BE2C (cell line): ENCODE data around the gene VPS26A.

Experiments
- DNase-seq: peaks from one replicate; pipeline ENCODE4 v3.0.0-alpha.2; 2020
- H3K27me3 ChIP-seq: fragments of 250-450 bp; sonication (Bioruptor Pico); 2 replicates; pipeline ENCODE4 v1.5.1; 2020; ENCODE audit warnings: mild to moderate bottlenecking
- H3K36me3 ChIP-seq: fragments of 250-450 bp; sonication (Bioruptor Pico); 2 replicates; pipeline ENCODE4 v1.5.1; 2020; ENCODE audit warnings: mild to moderate bottlenecking
- H3K4me1 ChIP-seq: fragments of 250-450 bp; sonication (Bioruptor Pico); 2 replicates; pipeline ENCODE4 v1.5.1; 2020
- H3K4me3 ChIP-seq: 2 replicates; pipeline ENCODE4 v1.5.1; 2011; ENCODE audit warnings: low read depth, low read length
- H3K9me3 ChIP-seq: fragments of 250-450 bp; sonication (Bioruptor Pico); 2 replicates; pipeline ENCODE4 v1.5.1; 2020
- TF ChIP-seq, protein P1 (sequence below): IDR thresholded peaks from 2 replicates; pipeline ENCODE4 v1.5.1; 2012; ENCODE audit warnings: mild to moderate bottlenecking, low read depth, low read length

The VPS26A gene

DNA sequence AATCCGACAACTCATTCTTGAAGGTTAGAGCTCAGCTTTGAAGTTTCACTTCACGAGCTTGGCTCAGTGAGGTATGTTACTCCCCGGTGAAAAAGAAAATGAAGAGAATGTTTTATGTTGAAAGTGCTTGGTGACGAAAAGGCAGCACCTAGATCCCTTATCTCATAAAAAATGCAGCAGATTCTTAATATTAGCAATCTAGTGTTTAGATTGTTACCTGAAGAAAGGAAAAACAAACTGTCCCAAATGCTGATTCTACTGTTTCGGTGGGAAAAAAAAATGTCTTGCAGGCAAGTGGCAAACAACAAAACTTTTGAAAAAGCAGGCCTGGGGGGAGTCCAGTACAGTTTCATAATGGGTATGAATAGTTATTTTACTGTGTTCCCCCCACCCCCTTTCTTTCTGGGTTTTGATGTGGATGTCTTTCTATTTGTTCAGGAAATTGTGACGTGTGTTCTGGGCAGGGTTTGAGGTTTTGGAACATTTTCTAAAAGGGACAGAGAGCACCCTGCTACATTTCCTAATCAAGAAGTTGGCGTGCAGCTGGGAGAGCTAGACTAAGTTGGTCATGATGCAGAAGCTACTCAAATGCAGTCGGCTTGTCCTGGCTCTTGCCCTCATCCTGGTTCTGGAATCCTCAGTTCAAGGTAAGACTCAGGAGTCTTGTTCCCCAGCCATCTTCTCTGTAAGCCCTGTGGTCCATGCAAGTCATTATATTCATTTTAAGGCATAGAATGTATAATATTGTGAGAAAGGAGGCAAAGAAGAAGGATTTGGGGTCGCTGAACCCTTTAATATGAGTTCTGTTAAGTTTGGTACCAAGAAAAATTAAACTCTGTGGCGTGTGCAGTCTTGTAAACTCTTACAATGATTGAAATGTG lies 36.1 kb upstream of the VPS26A start, which contains the start of gene SRGN:
TSS of gene SRGN (plus strand) at position 514 of the 881 bp plus-strand sequence. CDS start at position 569, 55 bp downstream.
- TF ChIP-seq, protein P1, sequence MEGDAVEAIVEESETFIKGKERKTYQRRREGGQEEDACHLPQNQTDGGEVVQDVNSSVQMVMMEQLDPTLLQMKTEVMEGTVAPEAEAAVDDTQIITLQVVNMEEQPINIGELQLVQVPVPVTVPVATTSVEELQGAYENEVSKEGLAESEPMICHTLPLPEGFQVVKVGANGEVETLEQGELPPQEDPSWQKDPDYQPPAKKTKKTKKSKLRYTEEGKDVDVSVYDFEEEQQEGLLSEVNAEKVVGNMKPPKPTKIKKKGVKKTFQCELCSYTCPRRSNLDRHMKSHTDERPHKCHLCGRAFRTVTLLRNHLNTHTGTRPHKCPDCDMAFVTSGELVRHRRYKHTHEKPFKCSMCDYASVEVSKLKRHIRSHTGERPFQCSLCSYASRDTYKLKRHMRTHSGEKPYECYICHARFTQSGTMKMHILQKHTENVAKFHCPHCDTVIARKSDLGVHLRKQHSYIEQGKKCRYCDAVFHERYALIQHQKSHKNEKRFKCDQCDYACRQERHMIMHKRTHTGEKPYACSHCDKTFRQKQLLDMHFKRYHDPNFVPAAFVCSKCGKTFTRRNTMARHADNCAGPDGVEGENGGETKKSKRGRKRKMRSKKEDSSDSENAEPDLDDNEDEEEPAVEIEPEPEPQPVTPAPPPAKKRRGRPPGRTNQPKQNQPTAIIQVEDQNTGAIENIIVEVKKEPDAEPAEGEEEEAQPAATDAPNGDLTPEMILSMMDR: no peak
- Histone ChIP-seq H3K9me3 (no peaks in the 10 kb centered on the region), H3K36me3 (no peaks in the 10 kb centered on the region), H3K4me3 (no peak within 1 kb of the TSS), H3K4me1 (no peaks in the 10 kb centered on the region), H3K27me3 (no peaks in the 10 kb centered on the region)
- no peak for DNase-seq

DNA sequence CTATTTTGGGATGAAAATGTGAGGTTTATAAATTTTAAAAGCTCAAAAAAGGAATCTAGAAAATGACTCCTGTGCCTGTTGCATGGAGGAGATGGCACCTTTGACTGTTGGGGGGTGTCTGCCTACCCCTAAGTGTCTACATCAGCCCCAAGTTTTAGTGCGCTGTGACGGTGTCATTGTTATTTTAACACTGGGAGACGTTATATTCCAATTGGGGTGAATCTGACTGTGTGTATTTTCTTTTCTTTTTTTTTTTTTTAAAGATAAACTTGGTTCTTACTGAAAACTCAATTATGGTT lies 35.6 kb upstream of the VPS26A start:
- Histone ChIP-seq H3K4me1 (no peaks in the 10 kb centered on the region), H3K4me3 (no peak overlapping the region), H3K27me3 (no peaks in the 10 kb centered on the region), H3K9me3 (no peaks in the 10 kb centered on the region), H3K36me3 (no peaks in the 10 kb centered on the region)
- DNase-seq: no peak
- TF ChIP-seq, protein P1: no peak

DNA sequence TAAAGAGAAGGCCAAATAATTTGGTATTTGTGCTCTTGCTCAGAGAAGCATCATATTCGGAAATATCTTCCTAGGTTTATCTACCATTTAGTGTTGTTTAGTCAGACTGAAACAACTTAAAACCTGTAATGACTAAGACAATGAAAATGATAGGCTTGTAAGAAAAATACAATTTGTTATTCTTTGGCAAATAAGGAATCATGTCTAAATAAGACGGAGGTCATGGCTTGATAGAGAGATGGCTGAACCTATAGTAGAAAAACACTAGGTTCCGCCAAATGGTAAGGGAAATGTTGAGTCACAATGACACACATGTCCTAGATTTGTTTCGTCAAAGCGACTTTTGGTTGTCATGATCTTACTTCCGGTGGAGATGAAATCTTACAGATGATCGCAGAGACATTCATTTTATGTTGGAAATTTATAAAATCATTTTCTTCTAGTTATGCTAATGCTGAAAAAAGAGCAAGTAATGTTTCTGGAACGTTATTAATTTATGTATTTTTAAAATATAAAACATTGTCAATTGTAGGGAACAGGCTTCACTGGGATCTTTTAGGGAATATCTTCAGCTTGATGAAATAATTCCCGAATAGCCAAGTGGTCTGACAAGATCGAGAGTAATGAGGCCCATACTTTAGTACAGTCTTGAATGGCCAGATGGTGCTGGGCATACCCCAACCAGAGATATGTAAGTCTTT lies 35.0 kb upstream of the VPS26A start:
- Histone ChIP-seq H3K27me3 (no peaks in the 10 kb centered on the region), H3K4me1 (no peaks in the 10 kb centered on the region), H3K9me3 (no peaks in the 10 kb centered on the region), H3K36me3 (no peaks in the 10 kb centered on the region), H3K4me3 (no peak overlapping the region)
- TF ChIP-seq, protein P1: no peak
- DNase-seq: no peak

DNA sequence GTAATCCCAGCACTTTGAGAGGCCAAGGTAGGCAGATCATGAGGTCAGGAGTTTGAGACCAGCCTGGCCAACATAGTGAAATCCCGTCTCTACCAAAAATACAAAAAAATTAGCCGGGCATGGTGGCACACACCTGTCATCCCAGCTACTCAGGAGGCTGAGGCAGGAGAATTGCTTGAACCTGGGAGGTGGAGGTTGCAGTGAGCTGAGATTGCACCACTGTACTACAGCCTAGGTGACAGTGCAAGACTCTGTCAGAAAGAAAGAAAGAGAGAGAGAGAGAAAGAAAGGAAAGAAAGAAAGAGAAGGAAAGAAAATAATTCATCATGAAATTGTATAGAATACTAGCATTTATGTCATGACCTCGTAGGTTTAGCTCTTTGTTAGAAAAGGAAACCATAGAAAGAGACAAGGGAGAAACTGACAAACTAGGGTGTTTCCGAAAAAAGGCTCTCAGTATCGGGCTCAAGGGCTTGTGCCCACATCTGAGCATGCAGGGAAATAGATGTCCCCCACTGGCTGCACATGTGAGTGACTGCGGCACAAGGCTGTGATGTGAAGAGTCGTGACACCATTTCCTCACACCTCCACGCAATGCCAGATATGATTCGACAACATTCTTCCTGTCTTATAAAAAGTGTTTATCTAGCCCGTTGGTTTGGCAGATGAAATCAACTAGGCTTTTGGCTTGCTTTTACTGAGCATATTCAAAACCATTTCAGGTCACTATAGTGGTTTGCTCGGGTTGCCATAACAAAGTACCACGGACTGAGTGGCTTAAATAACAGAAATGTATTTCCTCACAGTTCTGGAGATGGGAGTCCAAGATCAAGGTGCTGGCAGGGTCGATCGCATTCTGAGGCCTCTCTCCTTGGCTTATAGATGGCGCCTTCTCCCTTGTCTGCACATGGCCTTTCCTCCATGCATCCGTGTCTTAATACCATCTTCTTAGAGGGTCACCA lies 34.1 kb upstream of the VPS26A start:
- no peaks in the 10 kb centered on the region for H3K4me1 ChIP-seq
- H3K9me3 ChIP-seq: no peaks in the 10 kb centered on the region
- H3K36me3 ChIP-seq: no peaks in the 10 kb centered on the region
- H3K4me3 ChIP-seq: no peak overlapping the region
- TF ChIP-seq, protein P1: no peak
- no peak for DNase-seq
- no peaks in the 10 kb centered on the region for H3K27me3 ChIP-seq

DNA sequence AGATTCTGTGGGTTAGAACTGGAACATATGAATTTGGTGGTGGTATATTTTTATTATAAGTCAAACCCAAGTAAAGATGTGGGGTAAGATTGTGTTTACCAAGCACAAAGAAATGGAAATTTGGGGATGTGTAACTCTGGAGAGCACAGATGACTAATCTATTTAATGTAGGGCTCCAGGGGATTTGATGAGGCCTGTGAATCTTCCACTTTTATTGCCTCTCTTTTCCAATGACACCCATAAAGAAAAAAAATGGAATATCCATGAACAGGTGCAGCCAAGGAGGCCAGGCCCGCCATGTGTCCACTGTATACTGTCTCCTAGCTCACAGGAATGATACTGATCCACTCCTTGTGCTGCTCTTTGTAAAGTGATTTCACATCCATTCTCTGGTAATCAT lies 33.3 kb upstream of the VPS26A start:
- no peaks in the 10 kb centered on the region for H3K4me1 ChIP-seq
- TF ChIP-seq, protein P1: no peak
- DNase-seq: no peak

More for the DNA sequence above, 33.3 kb upstream of the VPS26A start:
- no peak overlapping the region for H3K4me3 ChIP-seq
- H3K27me3 ChIP-seq: no peaks in the 10 kb centered on the region
- no peaks in the 10 kb centered on the region for H3K9me3 ChIP-seq
- no peaks in the 10 kb centered on the region for H3K36me3 ChIP-seq
